Measurements from ENCODE around the gene ADARB2. TPM values are rescaled to one million over a fixed set of nuclear protein-coding genes. Genes with fewer than 3 reads are reported as not detected.

ADARB2 gene
- polyA plus RNA-seq, 1 of the 3 experiments (the other 2 are of a cell fraction): not detected

GRCh38 chr10:1394155-1394912 is 343.0 kb downstream of the ADARB2 start:
- Histone ChIP-seq H3K4me2 (no peak overlapping the region), H3K36me3 (replicated peaks in 1 of 2; ENCODE audit: control insufficient read depth in 1 of 2, insufficient read depth in 2 of 2, low read length in 1 of 2) (no peaks in the 10 kb centered on the region), H3K9me3 (no peaks in the 10 kb centered on the region), H3K9ac (no peak overlapping the region), H3K4me1 (ENCODE audit: control insufficient read depth in 1 of 2, insufficient read depth in 2 of 2, low read depth in 1 of 2, low read length in 1 of 2) (peaks cover 0 to 7% of the 10 kb centered on the region in 2 experiments; a peak in 1 of 4 replicates), H3K79me2 (ENCODE audit: insufficient read depth) (no peaks in the 10 kb centered on the region), H3F3A (replicated peaks; ENCODE audit: insufficient read depth) (no peaks in the 10 kb centered on the region), H3K9me2 (no peaks in the 10 kb centered on the region), H2AFZ (ENCODE audit: low read depth) (no peak overlapping the region), H3K27me3 (ENCODE audit: insufficient read depth) (no peaks in the 10 kb centered on the region), H3K27ac (ENCODE audit: low read depth in 2 of 2, low read length in 1 of 2) (no peak overlapping the region), H4K20me1 (ENCODE audit: insufficient read depth) (no peaks in the 10 kb centered on the region), H3K4me3 (ENCODE audit: low read depth in 2 of 2, low read length in 1 of 2) (no peak overlapping the region)
- POLR2A ChIA-PET: no interaction called here
- WGBS (ENCODE audit: low lambda C conversion rate): 49% methylated on average over 12 of the region's 13 CpGs
- DNase-seq: peak; percentile 15
- TF ChIP-seq GATA2 (CRISPR knock-in tag; IDR thresholded peaks at IDR 0.05): no peak
- no peak for TF ChIP-seq FOXJ3 (CRISPR knock-in tag; IDR thresholded peaks at IDR 0.05)
- TF ChIP-seq RCOR1 (IDR thresholded peaks at IDR 0.05; ENCODE audit: low read length): no peak
- no peak for TF ChIP-seq TEAD4 (IDR thresholded peaks at IDR 0.05; ENCODE audit: borderline replicate concordance, insufficient read depth)
- no peak for TF ChIP-seq POLR2AphosphoS5 (IDR thresholded peaks at IDR 0.05; ENCODE audit: low read depth, low read length)
- no peak for TF ChIP-seq MEF2A (IDR thresholded peaks at IDR 0.05; ENCODE audit: borderline replicate concordance, low read depth)
- no peak for TF ChIP-seq RXRA (IDR thresholded peaks at IDR 0.05; ENCODE audit: borderline replicate concordance, low read depth)
- no peak for TF ChIP-seq FOXM1 (IDR thresholded peaks at IDR 0.05; ENCODE audit: low read depth)
- CTCF ChIA-PET: interaction anchor here (1.1 to 1.3 kb wide), 3 partner anchors 17 to 28 kb away, joined by 3 read pairs; no protein-coding TSS in a partner anchor

GRCh38 chr10:1393481-1393880 is 343.8 kb downstream of the ADARB2 start:
- POLR2A ChIA-PET: no interaction called here
- H3K9me3 ChIP-seq: no peaks in the 10 kb centered on the region

GRCh38 chr10:1392127-1392526 is 345.2 kb downstream of the ADARB2 start:
- peak; percentile 29 for DNase-seq

More at GRCh38 chr10:1393481-1393880, 343.8 kb downstream of the ADARB2 start:
- Histone ChIP-seq H3K36me3 (replicated peaks in 1 of 2; ENCODE audit: control insufficient read depth in 1 of 2, insufficient read depth in 2 of 2, low read length in 1 of 2) (no peaks in the 10 kb centered on the region), H3K27me3 (ENCODE audit: insufficient read depth) (no peaks in the 10 kb centered on the region), H2AFZ (ENCODE audit: low read depth) (no peak overlapping the region), H3K27ac (ENCODE audit: low read depth in 2 of 2, low read length in 1 of 2) (no peak overlapping the region), H4K20me1 (ENCODE audit: insufficient read depth) (no peaks in the 10 kb centered on the region), H3K4me2 (no peak overlapping the region), H3F3A (replicated peaks; ENCODE audit: insufficient read depth) (no peaks in the 10 kb centered on the region), H3K4me1 (ENCODE audit: control insufficient read depth in 1 of 2, insufficient read depth in 2 of 2, low read depth in 1 of 2, low read length in 1 of 2) (peaks cover 0 to 7% of the 10 kb centered on the region in 2 experiments; a peak in 1 of 4 replicates), H3K9ac (no peak overlapping the region), H3K79me2 (ENCODE audit: insufficient read depth) (no peaks in the 10 kb centered on the region), H3K4me3 (ENCODE audit: low read depth in 2 of 2, low read length in 1 of 2) (no peak overlapping the region), H3K9me2 (no peaks in the 10 kb centered on the region)
- DNase-seq: no peak
- whole genome bisulfite sequencing (ENCODE audit: low lambda C conversion rate): 66% methylated on average over 8 of the region's 8 CpGs
- TF ChIP-seq MAX (IDR thresholded peaks at IDR 0.05; ENCODE audit: low read depth) (no peak), GATA2 (CRISPR knock-in tag; IDR thresholded peaks at IDR 0.05) (no peak), EZH2phosphoT487 (IDR thresholded peaks at IDR 0.05; ENCODE audit: borderline replicate concordance, low read depth) (no peak)
- CTCF ChIA-PET: interaction anchor here (0.7 to 1.5 kb wide), 5 partner anchors 11 to 228 kb away, joined by 3 to 6 read pairs (median 3); no protein-coding TSS in a partner anchor

More at GRCh38 chr10:1392127-1392526, 345.2 kb downstream of the ADARB2 start:
- Histone ChIP-seq H2AFZ (ENCODE audit: low read depth) (no peak overlapping the region), H3K9ac (no peak overlapping the region), H3K36me3 (replicated peaks in 1 of 2; ENCODE audit: control insufficient read depth in 1 of 2, insufficient read depth in 2 of 2, low read length in 1 of 2) (no peaks in the 10 kb centered on the region), H3K9me3 (no peaks in the 10 kb centered on the region), H3K9me2 (no peaks in the 10 kb centered on the region), H4K20me1 (ENCODE audit: insufficient read depth) (no peaks in the 10 kb centered on the region), H3K27ac (ENCODE audit: low read depth in 2 of 2, low read length in 1 of 2) (no peak overlapping the region), H3K4me2 (no peak overlapping the region), H3K27me3 (ENCODE audit: insufficient read depth) (no peaks in the 10 kb centered on the region), H3K4me1 (ENCODE audit: control insufficient read depth in 1 of 2, insufficient read depth in 2 of 2, low read depth in 1 of 2, low read length in 1 of 2) (peaks cover 0 to 7% of the 10 kb centered on the region in 2 experiments; a peak in 1 of 4 replicates), H3F3A (replicated peaks; ENCODE audit: insufficient read depth) (no peaks in the 10 kb centered on the region), H3K4me3 (ENCODE audit: low read depth in 2 of 2, low read length in 1 of 2) (no peak overlapping the region), H3K79me2 (ENCODE audit: insufficient read depth) (no peaks in the 10 kb centered on the region)
- 10% methylated on average over 4 of the region's 4 CpGs for whole genome bisulfite sequencing (ENCODE audit: low lambda C conversion rate)
- ChIA-PET POLR2A (no interaction called here), CTCF (interaction anchor here (1.5 kb wide), 2 partner anchors 12 to 29 kb away, joined by 3 to 6 read pairs; no protein-coding TSS in a partner anchor)
- TF ChIP-seq TCF12 (IDR thresholded peaks at IDR 0.05) (no peak), EP300 (IDR thresholded peaks at IDR 0.05; ENCODE audit: borderline replicate concordance in 1 of 2, low read depth in 1 of 2, low read length in 1 of 2) (0 out of 4 replicates have a peak, but pooled peaks of 1 of the 2 experiments have one; percentile 10), ZBTB33 (IDR thresholded peaks at IDR 0.05; ENCODE audit: borderline replicate concordance, low read depth) (no peak), GATA2 (CRISPR knock-in tag; IDR thresholded peaks at IDR 0.05) (no peak)
